ENCODE data around the gene C1QTNF9.
"Not testable (repeated sequence)": the region's sequence is repeated elsewhere in the genome, so short reads cannot be mapped to it uniquely, and the experiment has no call there.

Gene C1QTNF9

GRCh38 chr13:24362435-24362952, 53.1 kb downstream of the C1QTNF9 start:
- no peak for DNase-seq (ENCODE audit: low read depth)

- DNase-seq (ENCODE audit: low read depth), result no peak
Measured at GRCh38 chr13:24365191-24365590, 55.8 kb downstream of the C1QTNF9 start.

- not testable (repeated sequence) for DNase-seq (ENCODE audit: low read depth)
Measured at GRCh38 chr13:24366315-24366714, 56.9 kb downstream of the C1QTNF9 start.

GRCh38 chr13:24371273-24371672, 61.9 kb downstream of the C1QTNF9 start:
- not testable (repeated sequence) for DNase-seq (ENCODE audit: low read depth)

Data from HS-27A (cell line).